HCT116 (cell line): ENCODE results near the gene FGGY. TPM values are rescaled to one million over a fixed set of nuclear protein-coding genes. Genes with fewer than 3 reads are reported as not detected.

Experiments used
- ATAC-seq: fragments of 200-7000 bp; cut with Tn5 transposase; 2 replicates; pipeline ENCODE4 v1.9.1; 2020; ENCODE audit warnings: mild to moderate bottlenecking, moderate library complexity
- BruUV-seq: library from RNA; stranded (reverse); fragments of 400-500 nt; replicated peaks from 2 replicates; lab custom pipeline; 2021; lab: Mats Ljungman, UMichigan
- CTCF ChIA-PET: fragments of 300-600 bp; sonication (Branson Sonifier 250); formaldehyde crosslinking; loops from one replicate; lab custom pipeline; 2021; ENCODE audit warnings: antibody characterized with exemption; lab: Charles Lee
- POLR2A ChIA-PET: fragments of 300-600, 350-600 bp; sonication (Branson Sonifier 250); formaldehyde crosslinking; loops from one replicate; lab custom pipeline; 2021; ENCODE audit warnings: antibody characterized with exemption; lab: Charles Lee
- RAD21 ChIA-PET, 2 experiments: fragments of 300-600 bp; sonication (Branson Sonifier 250); formaldehyde crosslinking; loops; one replicate each; lab custom pipeline; 2023; ENCODE audit warnings: low total read pairs in 2 of 2; ENCODE audit not compliant: uncharacterized antibody in 2 of 2, unreplicated experiment in 2 of 2, low non-redundant PET in 1 of 2; lab: Charles Lee
- DNase-seq: peaks from one replicate; pipeline ENCODE4 v3.0.0-alpha.2; 2010; ENCODE audit warnings: low read depth, low spot score
- H2AFZ ChIP-seq: fragments of 200-600 bp; shearing (Covaris generic), sonication (generic); 2 replicates; pipeline ENCODE4 v1.6.1; 2017; ENCODE audit warnings: low read depth, mixed run types, mixed read lengths, antibody characterized with exemption, low read length; ENCODE audit not compliant: poor library complexity, severe bottlenecking
- H3K27ac ChIP-seq: 2 replicates; pipeline ENCODE4 v1.5.1; 2012; ENCODE audit warnings: low read depth, low read length
- H3K27me3 ChIP-seq: fragments of 200-600 bp; sonication (generic); 2 replicates; pipeline ENCODE4 v1.6.1; 2016; ENCODE audit warnings: mixed run types, low read length, mixed read lengths; ENCODE audit not compliant: insufficient read depth
- H3K36me3 ChIP-seq, 2 experiments: fragments of 200-500 bp in 1 of 2; fragments of 200-600 bp in 1 of 2; sonication (Bioruptor generic) in 1 of 2; sonication (generic) in 1 of 2; 2 replicates each; pipeline versions ENCODE4 v1.5.1 to v1.6.1; 2014 to 2016; ENCODE audit warnings: low read length in 2 of 2, inconsistent platforms in 1 of 2, mixed read lengths in 1 of 2, mixed run types in 1 of 2; ENCODE audit not compliant: insufficient read depth in 2 of 2, control insufficient read depth in 1 of 2
- H3K4me1 ChIP-seq, 2 experiments: fragments of 200-600 bp in 1 of 2; sonication (generic) in 1 of 2; 2 replicates each; pipeline versions ENCODE4 v1.5.1 to v1.6.1; 2012 to 2017; ENCODE audit warnings: low read length in 2 of 2, inconsistent platforms in 1 of 2, mild to moderate bottlenecking in 1 of 2, mixed read lengths in 1 of 2, mixed run types in 1 of 2, moderate library complexity in 1 of 2; ENCODE audit not compliant: insufficient read depth in 2 of 2, control insufficient read depth in 1 of 2
- H3K4me2 ChIP-seq: fragments of 200-600 bp; sonication (generic); 2 replicates; pipeline ENCODE4 v1.6.1; 2017; ENCODE audit warnings: mixed run types, low read length, mixed read lengths
- H3K4me3 ChIP-seq, 2 experiments: fragments of 200-600 bp in 1 of 2; sonication (generic) in 1 of 2; replicated peaks in 1 of 2; 2 replicates each; pipeline ENCODE4 v1.5.1; 2011 to 2016; ENCODE audit warnings: low read length in 2 of 2, control low read depth in 1 of 2, low read depth in 1 of 2, mild to moderate bottlenecking in 1 of 2, mixed read lengths in 1 of 2, mixed run types in 1 of 2
- H3K79me2 ChIP-seq: fragments of 200-600 bp; sonication (generic); 2 replicates; pipeline ENCODE4 v1.6.1; 2017; ENCODE audit warnings: mild to moderate bottlenecking, mixed run types, low read length, moderate library complexity, mixed read lengths; ENCODE audit not compliant: insufficient read depth
- H3K9ac ChIP-seq: fragments of 200-600 bp; sonication (generic); 2 replicates; pipeline ENCODE4 v1.6.1; 2016; ENCODE audit warnings: low read length, mixed read lengths
- H3K9me2 ChIP-seq: fragments of 200-600 bp; sonication (generic), shearing (Covaris generic); 2 replicates; pipeline ENCODE4 v1.6.1; 2017; ENCODE audit warnings: mixed run types, mild to moderate bottlenecking, moderate library complexity; ENCODE audit not compliant: insufficient read depth
- H3K9me3 ChIP-seq, 2 experiments: fragments of 200-500 bp in 1 of 2; fragments of 200-600 bp in 1 of 2; sonication (Bioruptor generic) in 1 of 2; sonication (generic) in 1 of 2; 2 replicates each; pipeline ENCODE4 v1.6.1; 2014 to 2017; ENCODE audit warnings: low read length in 2 of 2, mixed read lengths in 2 of 2, inconsistent platforms in 1 of 2, low read depth in 1 of 2, mild to moderate bottlenecking in 1 of 2, mixed run types in 1 of 2, moderate library complexity in 1 of 2; ENCODE audit not compliant: control insufficient read depth in 1 of 2, insufficient read depth in 1 of 2
- H4K20me1 ChIP-seq: fragments of 200-600 bp; sonication (generic), shearing (Covaris generic); 2 replicates; pipeline ENCODE4 v1.6.1; 2017; ENCODE audit warnings: mixed run types, mild to moderate bottlenecking, moderate library complexity; ENCODE audit not compliant: insufficient read depth
- ATF3 ChIP-seq: IDR thresholded peaks from 2 replicates; pipeline ENCODE4 v1.6.1; 2012
- CBX3 ChIP-seq: IDR thresholded peaks from 2 replicates; pipeline ENCODE4 v1.6.1; 2012; ENCODE audit warnings: low read depth
- FOSL1 ChIP-seq: IDR thresholded peaks from 2 replicates; pipeline ENCODE4 v1.6.1; 2012; ENCODE audit warnings: low read depth
- JUND ChIP-seq: IDR thresholded peaks from 2 replicates; pipeline ENCODE4 v1.6.1; 2012
- MAX ChIP-seq: IDR thresholded peaks from 2 replicates; pipeline ENCODE4 v1.6.1; 2012
- POLR2AphosphoS5 ChIP-seq: IDR thresholded peaks from 2 replicates; pipeline ENCODE4 v1.6.1; 2011; ENCODE audit warnings: mild to moderate bottlenecking, low read depth, low read length, moderate library complexity
- RAD21 ChIP-seq: IDR thresholded peaks from 2 replicates; pipeline ENCODE4 v1.6.1; 2012; ENCODE audit warnings: low read depth, mild to moderate bottlenecking
- REST ChIP-seq: IDR thresholded peaks from 2 replicates; pipeline ENCODE4 v1.6.1; 2012; ENCODE audit warnings: low read depth
- SP1 ChIP-seq: IDR thresholded peaks from 2 replicates; pipeline ENCODE4 v1.6.1; 2012; ENCODE audit warnings: low read depth
- SRF ChIP-seq: IDR thresholded peaks from 2 replicates; pipeline ENCODE4 v1.6.1; 2012; ENCODE audit warnings: low read depth
- TCF7L2 ChIP-seq: IDR thresholded peaks from 2 replicates; pipeline ENCODE4 v1.7.0; 2011; ENCODE audit warnings: borderline replicate concordance, inconsistent platforms; ENCODE audit not compliant: insufficient read depth, insufficient read length; ENCODE audit errors: extremely low read depth
- ZNF274 ChIP-seq: fragments of 200-500 bp; sonication (Bioruptor generic); IDR thresholded peaks from 2 replicates; pipeline ENCODE4 v1.6.1; 2014; ENCODE audit warnings: mild to moderate bottlenecking, low read depth, low read length, inconsistent platforms
- intact Hi-C: fragments of 100-400 bp; cut with micrococcal nuclease; formaldehyde crosslinking; loops from 2 replicates; pipeline ENCODE4 v1.10.0; 2022
- total RNA-seq: library from RNA; stranded (reverse); gene quantifications from one replicate; pipeline ENCODE4 v1.2.1, GENCODE V29; 2021; ENCODE audit not compliant: unreplicated experiment

Gene FGGY
- total RNA-seq, 1 experiment from 2014 or later, result 10.6 TPM

GRCh38 chr1:59701376-59701775, 404.5 kb downstream of the FGGY start:
- peaks cover 0 to under 1% of the 10 kb centered on the region in 2 experiments; a peak in 1 of 4 replicates for H3K4me1 ChIP-seq
- no peaks in the 10 kb centered on the region for H3K27me3 ChIP-seq
- no peak overlapping the region for H3K4me2 ChIP-seq
- H4K20me1 ChIP-seq, result no peaks in the 10 kb centered on the region
- H3K9ac ChIP-seq, result no peak overlapping the region
- POLR2A ChIA-PET, result no interaction called here
- no peak for TF ChIP-seq RAD21
- no peak for TF ChIP-seq JUND
- TF ChIP-seq REST, result no peak
- no peak for TF ChIP-seq MAX
- no peak for TF ChIP-seq SP1
- TF ChIP-seq TCF7L2, result no peak
- TF ChIP-seq CBX3, result no peak
- TF ChIP-seq ATF3, result no peak
- TF ChIP-seq FOSL1, result no peak
- TF ChIP-seq POLR2AphosphoS5, result no peak
- no peak for TF ChIP-seq ZNF274
- no peak for TF ChIP-seq SRF
- TF ChIP-seq, all 23 proteins: peak for 0
- ATAC-seq, result no peak
- no peak overlapping the region for H2AFZ ChIP-seq
- H3K27ac ChIP-seq, result no peak overlapping the region
- no peak for DNase-seq
- intact Hi-C loops, result no loop called here
- RAD21 ChIA-PET, result no interaction called here
- no peaks in the 10 kb centered on the region for H3K36me3 ChIP-seq
- no peaks in the 10 kb centered on the region for H3K9me2 ChIP-seq
- H3K4me3 ChIP-seq, result no peak overlapping the region
- no peaks in the 10 kb centered on the region for H3K9me3 ChIP-seq
- H3K79me2 ChIP-seq, result no peaks in the 10 kb centered on the region
- BruUV-seq, result no TSS peak
- CTCF ChIA-PET, result no interaction called here
